ENCODE results near the gene NFIB.

The NFIB gene

GRCh38 chr9:14214693-14215092 lies 99.2 kb downstream of the NFIB start:
- DNase-seq (ENCODE audit: low read depth, low spot score), result no peak

- no peak for DNase-seq (ENCODE audit: low read depth, low spot score)
Observed at GRCh38 chr9:14214065-14214684, 99.8 kb downstream of the NFIB start.

GRCh38 chr9:14213504-14213903 lies 100.4 kb downstream of the NFIB start:
- no peak for DNase-seq (ENCODE audit: low read depth, low spot score)

- DNase-seq (ENCODE audit: low read depth, low spot score), result no peak
Observed at GRCh38 chr9:14212697-14213420, 101.1 kb downstream of the NFIB start.

GRCh38 chr9:14212077-14212476 lies 101.9 kb downstream of the NFIB start:
- no peak for DNase-seq (ENCODE audit: low read depth, low spot score)

GRCh38 chr9:14211564-14211963 lies 102.4 kb downstream of the NFIB start:
- DNase-seq (ENCODE audit: low read depth, low spot score), result no peak

- DNase-seq (ENCODE audit: low read depth, low spot score), result no peak
Observed at GRCh38 chr9:14210428-14210827, 103.5 kb downstream of the NFIB start.

- no peak for DNase-seq (ENCODE audit: low read depth, low spot score)
Observed at GRCh38 chr9:14209399-14210345, 104.3 kb downstream of the NFIB start.

- no peak for DNase-seq (ENCODE audit: low read depth, low spot score)
Observed at GRCh38 chr9:14207352-14207995, 106.5 kb downstream of the NFIB start.

- no peak for DNase-seq (ENCODE audit: low read depth, low spot score)
Observed at GRCh38 chr9:14205463-14205862, 108.5 kb downstream of the NFIB start.

- no peak for DNase-seq (ENCODE audit: low read depth, low spot score)
Observed at GRCh38 chr9:14203356-14204056, 110.4 kb downstream of the NFIB start.

- DNase-seq (ENCODE audit: low read depth, low spot score), result no peak
Observed at GRCh38 chr9:14198841-14199455, 115.0 kb downstream of the NFIB start.

GRCh38 chr9:14198047-14198840 lies 115.7 kb downstream of the NFIB start:
- no peak for DNase-seq (ENCODE audit: low read depth, low spot score)

GRCh38 chr9:14197325-14197858 lies 116.5 kb downstream of the NFIB start:
- no peak for DNase-seq (ENCODE audit: low read depth, low spot score)

- DNase-seq (ENCODE audit: low read depth, low spot score), result no peak
Observed at GRCh38 chr9:14193328-14193990, 120.5 kb downstream of the NFIB start.

- DNase-seq (ENCODE audit: low read depth, low spot score), result no peak
Observed at GRCh38 chr9:14192556-14192955, 121.4 kb downstream of the NFIB start.

GRCh38 chr9:14191512-14191911 lies 122.4 kb downstream of the NFIB start:
- no peak for DNase-seq (ENCODE audit: low read depth, low spot score)

GRCh38 chr9:14190240-14190639 lies 123.7 kb downstream of the NFIB start:
- no peak for DNase-seq (ENCODE audit: low read depth, low spot score)

GRCh38 chr9:14189578-14189977 lies 124.4 kb downstream of the NFIB start:
- DNase-seq (ENCODE audit: low read depth, low spot score), result no peak
